Choroid plexus epithelial cell (primary cell): ENCODE results near the gene SNAP47.

Experiments
- DNase-seq: peaks from one replicate; pipeline ENCODE4 v3.0.0-alpha.2; 2010; ENCODE audit warnings: low read depth
- H3K4me3 ChIP-seq: 2 replicates; pipeline ENCODE4 v1.5.1; 2011; ENCODE audit warnings: low read depth, mild to moderate bottlenecking, control low read depth, low read length, moderate library complexity
- CTCF ChIP-seq: conservative IDR thresholded peaks from 2 replicates; pipeline ENCODE4 v1.5.1; 2011; ENCODE audit warnings: low read depth, mild to moderate bottlenecking, control low read depth, inconsistent platforms, low read length, moderate library complexity

SNAP47 gene

GRCh38 chr1:227736814-227737432, 1.7 kb downstream of the SNAP47 start:
- DNase-seq = no peak
- TF ChIP-seq CTCF = no peak
- H3K4me3 ChIP-seq = no peak overlapping the region

GRCh38 chr1:227738820-227739219, 3.6 kb downstream of the SNAP47 start:
- no peak for TF ChIP-seq CTCF
- no peak for DNase-seq

DNA sequence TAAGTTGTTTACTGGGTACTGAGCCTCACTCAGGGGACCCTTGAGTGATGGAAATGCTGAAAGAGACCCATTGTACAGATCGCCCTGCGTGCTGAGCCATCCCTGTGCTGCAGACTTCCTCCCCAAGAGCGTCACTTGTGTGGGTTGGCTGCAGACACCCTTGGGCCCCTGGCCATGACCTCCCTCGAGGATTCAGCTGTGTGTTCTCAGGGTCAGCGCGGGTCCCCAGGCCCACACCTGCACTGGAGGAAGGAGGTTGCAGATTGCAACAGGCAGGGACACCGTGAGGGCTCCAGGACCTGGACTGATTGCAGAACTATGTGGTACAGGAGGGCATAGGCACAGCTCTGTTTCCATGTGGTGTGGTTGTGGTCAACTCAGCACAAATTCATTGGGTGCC, 4.4 kb downstream of the SNAP47 start:
- TF ChIP-seq CTCF = no peak
- no peak for DNase-seq
- no peak overlapping the region for H3K4me3 ChIP-seq

More at GRCh38 chr1:227738820-227739219, 3.6 kb downstream of the SNAP47 start:
- no peak overlapping the region for H3K4me3 ChIP-seq

DNA sequence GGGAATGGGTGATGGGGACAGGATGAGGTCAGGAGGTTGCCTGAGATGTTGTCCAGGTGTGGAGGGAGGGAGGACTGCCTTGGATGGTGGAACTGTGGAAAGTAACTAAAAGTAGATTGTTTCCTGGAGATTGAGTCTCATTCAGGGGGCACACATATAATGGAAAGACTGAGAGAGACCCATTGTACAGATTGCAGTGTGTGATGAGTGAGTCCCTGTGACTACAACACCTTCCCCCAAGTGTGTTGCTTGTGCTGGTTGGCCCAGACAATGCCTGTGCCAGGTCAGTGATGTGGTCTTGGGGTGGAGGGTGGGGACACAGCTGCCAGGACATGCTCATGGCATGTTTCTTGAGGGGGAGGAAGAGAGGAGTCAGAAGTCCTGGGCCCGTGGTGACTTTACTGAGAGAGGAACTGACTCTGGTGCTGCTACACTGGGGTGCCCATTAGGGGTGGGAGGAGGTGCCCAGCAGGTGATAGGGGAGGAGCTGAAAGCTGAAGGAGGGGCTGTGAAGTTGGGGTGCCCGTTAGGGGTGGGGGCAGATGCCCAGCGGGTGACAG, 5.2 kb downstream of the SNAP47 start:
- no peak for DNase-seq
- TF ChIP-seq CTCF = no peak

GRCh38 chr1:227741166-227741870, 6.1 kb downstream of the SNAP47 start:
- H3K4me3 ChIP-seq = no peak overlapping the region
- no peak for TF ChIP-seq CTCF
- DNase-seq = no peak

More for the DNA sequence above, 5.2 kb downstream of the SNAP47 start:
- H3K4me3 ChIP-seq = no peak overlapping the region

- no peak overlapping the region for H3K4me3 ChIP-seq
- no peak for TF ChIP-seq CTCF
- no peak for DNase-seq
Measured at GRCh38 chr1:227742738-227743715, 7.8 kb downstream of the SNAP47 start.
